ENCODE measurements around the gene PPP1CC.

PPP1CC gene

GRCh38 chr12:110756611-110757010 lies 13.9 kb upstream of the PPP1CC start:
- no peaks in the 10 kb centered on the region for H3K9me3 ChIP-seq (ENCODE audit: control insufficient read depth, low read length)

GRCh38 chr12:110754101-110754793 lies 11.6 kb upstream of the PPP1CC start:
- Histone ChIP-seq H3K4me1 (ENCODE audit: control insufficient read depth, insufficient read depth, low read length, poor library complexity, severe bottlenecking) (no peaks in the 10 kb centered on the region), H3K27ac (ENCODE audit: low read depth, low read length, severe bottlenecking) (no peak overlapping the region), H3K36me3 (ENCODE audit: control insufficient read depth, insufficient read depth, low read length) (no peaks in the 10 kb centered on the region), H3K4me3 (ENCODE audit: extremely low read depth, insufficient read depth, low read length, poor library complexity, severe bottlenecking) (no peak overlapping the region), H3K9me3 (ENCODE audit: control insufficient read depth, low read length) (no peaks in the 10 kb centered on the region)
- WGBS, 2 experiments (ENCODE audit: insufficient coverage in 2 of 2) = 92 to 100% methylated on average over 3 of the region's 3 CpGs

More at GRCh38 chr12:110756611-110757010, 13.9 kb upstream of the PPP1CC start:
- Histone ChIP-seq H3K4me1 (ENCODE audit: control insufficient read depth, insufficient read depth, low read length, poor library complexity, severe bottlenecking) (no peaks in the 10 kb centered on the region), H3K36me3 (ENCODE audit: control insufficient read depth, insufficient read depth, low read length) (no peaks in the 10 kb centered on the region), H3K27ac (ENCODE audit: low read depth, low read length, severe bottlenecking) (no peak overlapping the region), H3K4me3 (ENCODE audit: extremely low read depth, insufficient read depth, low read length, poor library complexity, severe bottlenecking) (no peak overlapping the region)
- WGBS, 2 experiments (ENCODE audit: insufficient coverage in 2 of 2) = 100% methylated on average over 1 of the region's 1 CpG; no CpG with 5 or more reads in 1 of the 2 experiments

GRCh38 chr12:110750784-110751461 lies 8.2 kb upstream of the PPP1CC start:
- no peaks in the 10 kb centered on the region for H3K4me1 ChIP-seq (ENCODE audit: control insufficient read depth, insufficient read depth, low read length, poor library complexity, severe bottlenecking)
- WGBS, 2 experiments (ENCODE audit: insufficient coverage in 2 of 2) = 88 to 89% methylated on average over 9 of the region's 13 CpGs
- no peaks in the 10 kb centered on the region for H3K36me3 ChIP-seq (ENCODE audit: control insufficient read depth, insufficient read depth, low read length)
- no peak overlapping the region for H3K27ac ChIP-seq (ENCODE audit: low read depth, low read length, severe bottlenecking)
- no peaks in the 10 kb centered on the region for H3K9me3 ChIP-seq (ENCODE audit: control insufficient read depth, low read length)
- H3K4me3 ChIP-seq (ENCODE audit: extremely low read depth, insufficient read depth, low read length, poor library complexity, severe bottlenecking) = no peak overlapping the region

GRCh38 chr12:110746550-110746949 lies 3.9 kb upstream of the PPP1CC start:
- H3K4me3 ChIP-seq (ENCODE audit: extremely low read depth, insufficient read depth, low read length, poor library complexity, severe bottlenecking) = no peak overlapping the region
- H3K4me1 ChIP-seq (ENCODE audit: control insufficient read depth, insufficient read depth, low read length, poor library complexity, severe bottlenecking) = peaks cover 4% of the 10 kb centered on the region
- 89 to 92% methylated on average over 6 of the region's 6 CpGs for WGBS, 2 experiments (ENCODE audit: insufficient coverage in 2 of 2)

GRCh38 chr12:110745542-110746284 lies 3.0 kb upstream of the PPP1CC start:
- Histone ChIP-seq H3K36me3 (ENCODE audit: control insufficient read depth, insufficient read depth, low read length) (no peaks in the 10 kb centered on the region), H3K4me1 (ENCODE audit: control insufficient read depth, insufficient read depth, low read length, poor library complexity, severe bottlenecking) (peaks cover 4% of the 10 kb centered on the region), H3K4me3 (ENCODE audit: extremely low read depth, insufficient read depth, low read length, poor library complexity, severe bottlenecking) (no peak overlapping the region), H3K9me3 (ENCODE audit: control insufficient read depth, low read length) (no peaks in the 10 kb centered on the region), H3K27ac (ENCODE audit: low read depth, low read length, severe bottlenecking) (no peak overlapping the region)
- 88 to 90% methylated on average over 13 to 15 of the region's 16 CpGs for WGBS, 2 experiments (ENCODE audit: insufficient coverage in 2 of 2)

More at GRCh38 chr12:110746550-110746949, 3.9 kb upstream of the PPP1CC start:
- Histone ChIP-seq H3K9me3 (ENCODE audit: control insufficient read depth, low read length) (no peaks in the 10 kb centered on the region), H3K27ac (ENCODE audit: low read depth, low read length, severe bottlenecking) (no peak overlapping the region), H3K36me3 (ENCODE audit: control insufficient read depth, insufficient read depth, low read length) (no peaks in the 10 kb centered on the region)

- no peak overlapping the region for H3K27ac ChIP-seq (ENCODE audit: low read depth, low read length, severe bottlenecking)
- H3K4me3 ChIP-seq (ENCODE audit: extremely low read depth, insufficient read depth, low read length, poor library complexity, severe bottlenecking) = no peak overlapping the region
- no peaks in the 10 kb centered on the region for H3K9me3 ChIP-seq (ENCODE audit: control insufficient read depth, low read length)
- 85 to 87% methylated on average over 4 to 5 of the region's 5 CpGs for WGBS, 2 experiments (ENCODE audit: insufficient coverage in 2 of 2)
- H3K36me3 ChIP-seq (ENCODE audit: control insufficient read depth, insufficient read depth, low read length) = no peaks in the 10 kb centered on the region
- peaks cover 8% of the 10 kb centered on the region for H3K4me1 ChIP-seq (ENCODE audit: control insufficient read depth, insufficient read depth, low read length, poor library complexity, severe bottlenecking)
These were observed 2.0 kb upstream of the PPP1CC start for GRCh38 chr12:110744601-110745264.

GRCh38 chr12:110744151-110744571 lies 1.5 kb upstream of the PPP1CC start:
- 43 to 93% methylated on average over 1 to 3 of the region's 4 CpGs for WGBS, 2 experiments (ENCODE audit: insufficient coverage in 2 of 2)
- H3K36me3 ChIP-seq (ENCODE audit: control insufficient read depth, insufficient read depth, low read length) = no peaks in the 10 kb centered on the region
- H3K27ac ChIP-seq (ENCODE audit: low read depth, low read length, severe bottlenecking) = no peak overlapping the region
- no peaks in the 10 kb centered on the region for H3K9me3 ChIP-seq (ENCODE audit: control insufficient read depth, low read length)
- peak overlapping the region; percentile 90 for H3K4me3 ChIP-seq (ENCODE audit: extremely low read depth, insufficient read depth, low read length, poor library complexity, severe bottlenecking)
- H3K4me1 ChIP-seq (ENCODE audit: control insufficient read depth, insufficient read depth, low read length, poor library complexity, severe bottlenecking) = peaks cover 12% of the 10 kb centered on the region

GRCh38 chr12:110743571-110744093 lies 941 bp upstream of the PPP1CC start:
- no peak overlapping the region for H3K27ac ChIP-seq (ENCODE audit: low read depth, low read length, severe bottlenecking)
- peak overlapping the region; percentile 90 for H3K4me3 ChIP-seq (ENCODE audit: extremely low read depth, insufficient read depth, low read length, poor library complexity, severe bottlenecking)
- WGBS, 2 experiments (ENCODE audit: insufficient coverage in 2 of 2) = 8 to 12% methylated on average over 24 of the region's 26 CpGs
- H3K9me3 ChIP-seq (ENCODE audit: control insufficient read depth, low read length) = no peaks in the 10 kb centered on the region
- peaks cover 12% of the 10 kb centered on the region for H3K4me1 ChIP-seq (ENCODE audit: control insufficient read depth, insufficient read depth, low read length, poor library complexity, severe bottlenecking)
- peaks cover 4% of the 10 kb centered on the region for H3K36me3 ChIP-seq (ENCODE audit: control insufficient read depth, insufficient read depth, low read length)

GRCh38 chr12:110742096-110742717 lies 484 bp downstream of the PPP1CC start:
- Histone ChIP-seq H3K4me1 (ENCODE audit: control insufficient read depth, insufficient read depth, low read length, poor library complexity, severe bottlenecking) (peaks cover 12% of the 10 kb centered on the region), H3K36me3 (ENCODE audit: control insufficient read depth, insufficient read depth, low read length) (peaks cover 17% of the 10 kb centered on the region), H3K27ac (ENCODE audit: low read depth, low read length, severe bottlenecking) (peak overlapping the region; percentile 90), H3K9me3 (ENCODE audit: control insufficient read depth, low read length) (no peaks in the 10 kb centered on the region), H3K4me3 (ENCODE audit: extremely low read depth, insufficient read depth, low read length, poor library complexity, severe bottlenecking) (peak overlapping the region; percentile 90)
- 0% methylated on average over 30 to 34 of the region's 44 CpGs for WGBS, 2 experiments (ENCODE audit: insufficient coverage in 2 of 2)
